Neural progenitor cell (in vitro differentiated cells): ENCODE results near the gene SCGB1C2. TPM values are rescaled to one million over a fixed set of nuclear protein-coding genes. Genes with fewer than 3 reads are reported as not detected.

Experiments
- DNase-seq: peaks from one replicate; pipeline ENCODE4 v3.0.0-alpha.2; 2016; ENCODE audit warnings: low spot score
- H2AFZ ChIP-seq: fragments of 200-600 bp; sonication (generic); replicated peaks from 2 replicates; pipeline ENCODE4 v1.6.1; 2016; ENCODE audit warnings: antibody characterized with exemption
- H3F3A ChIP-seq: fragments of 200-600 bp; sonication (generic); 2 replicates; pipeline ENCODE4 v1.6.1; 2016; ENCODE audit warnings: antibody characterized with exemption, low read depth
- H3K27ac ChIP-seq: fragments of 200-600 bp; sonication (generic); 2 replicates; pipeline ENCODE4 v1.5.1; 2016; ENCODE audit warnings: mild to moderate bottlenecking
- H3K27me3 ChIP-seq: fragments of 200-600 bp; sonication (generic); 2 replicates; pipeline ENCODE4 v1.6.1; 2016; ENCODE audit warnings: mild to moderate bottlenecking, moderate library complexity
- H3K36me3 ChIP-seq: fragments of 200-600 bp; sonication (generic); 2 replicates; pipeline ENCODE4 v1.5.1; 2016
- H3K4me1 ChIP-seq: fragments of 200-600 bp; sonication (generic); 2 replicates; pipeline ENCODE4 v1.6.1; 2016; ENCODE audit warnings: mixed run types
- H3K4me2 ChIP-seq: fragments of 200-600 bp; sonication (generic); 2 replicates; pipeline ENCODE4 v1.6.1; 2016
- H3K4me3 ChIP-seq: fragments of 200-600 bp; sonication (generic); 2 replicates; pipeline ENCODE4 v1.5.1; 2016
- H3K79me2 ChIP-seq: fragments of 200-600 bp; sonication (generic); 2 replicates; pipeline ENCODE4 v1.6.1; 2016; ENCODE audit warnings: low read depth
- H3K9ac ChIP-seq: fragments of 200-600 bp; sonication (generic); 2 replicates; pipeline ENCODE4 v1.6.1; 2016
- H3K9me3 ChIP-seq: fragments of 200-600 bp; sonication (generic); 2 replicates; pipeline ENCODE4 v1.5.1; 2016; ENCODE audit warnings: low read depth
- H4K20me1 ChIP-seq: fragments of 200-600 bp; sonication (generic); 2 replicates; pipeline ENCODE4 v1.6.1; 2016; ENCODE audit warnings: low read depth
- H3K27ac Mint-ChIP-seq: 3 replicates; pipeline ENCODE4 v1.8.0; 2021; ENCODE audit warnings: mixed read lengths
- H3K27me3 Mint-ChIP-seq: 2 replicates; pipeline ENCODE4 v1.8.0; 2022; ENCODE audit warnings: low read depth, mild to moderate bottlenecking, inconsistent platforms, moderate library complexity, mixed read lengths; ENCODE audit not compliant: insufficient read depth
- H3K36me3 Mint-ChIP-seq: 3 replicates; pipeline ENCODE4 v1.8.0; 2021; ENCODE audit warnings: mixed read lengths
- H3K4me1 Mint-ChIP-seq: 3 replicates; pipeline ENCODE4 v1.8.0; 2021; ENCODE audit warnings: mixed read lengths
- H3K4me3 Mint-ChIP-seq: 3 replicates; pipeline ENCODE4 v1.8.0; 2021; ENCODE audit warnings: mild to moderate bottlenecking, moderate library complexity, mixed read lengths
- H3K9me3 Mint-ChIP-seq: 3 replicates; pipeline ENCODE4 v1.8.0; 2020; ENCODE audit warnings: mixed read lengths
- CTCF ChIP-seq: fragments of 200-600 bp; sonication (generic); IDR thresholded peaks from 2 replicates; pipeline ENCODE4 v1.5.1; 2017; ENCODE audit warnings: antibody characterized with exemption, mild to moderate bottlenecking
- EZH2 ChIP-seq: fragments of 200-600 bp; sonication (generic); IDR thresholded peaks from 2 replicates; pipeline ENCODE4 v1.6.1; 2017; ENCODE audit warnings: antibody characterized with exemption, mild to moderate bottlenecking, moderate library complexity
- EZH2phosphoT487 ChIP-seq: fragments of 200-600 bp; sonication (generic); IDR thresholded peaks from 2 replicates; pipeline ENCODE4 v1.6.1; 2017; ENCODE audit warnings: antibody characterized with exemption
- total RNA-seq: library from RNA; depleted of rRNA; stranded (reverse); fragments of >200 nt; gene quantifications from 2 replicates; pipeline ENCODE4 v1.2.3, GENCODE V29; 2015; ENCODE audit warnings: low replicate concordance

The SCGB1C2 gene
- total RNA-seq, 1 donor from 2014 or later = not detected

DNA sequence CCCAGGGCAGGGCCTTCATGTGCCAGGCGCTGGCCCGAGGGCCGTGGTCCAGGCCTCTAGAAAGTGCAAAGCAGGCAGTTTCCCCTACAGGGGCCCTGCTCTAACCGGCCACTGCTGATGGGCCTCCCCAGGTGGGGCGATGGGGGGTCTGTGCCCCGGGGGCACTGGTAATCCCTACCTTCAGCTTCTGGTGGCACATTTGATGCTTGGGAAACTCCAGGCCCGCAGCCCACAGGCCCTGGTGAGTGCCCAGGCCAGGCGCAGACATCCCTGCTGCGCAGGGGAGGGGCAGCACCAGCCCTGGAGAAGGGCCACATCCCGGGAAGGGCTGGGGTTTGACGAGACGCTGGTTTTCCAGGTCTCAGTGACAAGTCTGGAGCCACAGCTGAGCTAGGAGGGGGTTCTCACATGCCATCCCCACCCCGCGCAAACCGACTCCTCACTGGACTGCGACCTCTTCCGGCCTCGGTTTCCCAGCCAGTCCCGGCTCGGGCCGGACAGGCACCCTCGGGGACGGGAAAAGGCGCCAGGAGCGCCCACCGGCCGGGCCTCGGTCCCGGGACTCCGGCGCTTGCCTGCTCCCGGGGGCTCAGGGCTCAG, 42.5 kb downstream of the SCGB1C2 start:
- Histone ChIP-seq H3F3A (peaks cover 3% of the 10 kb centered on the region), H3K9me3 (no peaks in the 10 kb centered on the region), H3K79me2 (no peaks in the 10 kb centered on the region), H3K4me1 (peaks cover 12% of the 10 kb centered on the region), H3K4me2 (peak overlapping the region; percentile 89), H2AFZ (peak overlapping the region; percentile 77), H3K4me3 (peak overlapping the region; percentile 52), H4K20me1 (peaks cover 13% of the 10 kb centered on the region), H3K27ac (no peak overlapping the region), H3K9ac (no peak overlapping the region), H3K36me3 (no peaks in the 10 kb centered on the region), H3K27me3 (peaks cover 84% of the 10 kb centered on the region)
- peak; percentile 44 for DNase-seq
- peaks cover 15% of the 10 kb centered on the region for H3K4me1 Mint-ChIP-seq
- no peak for TF ChIP-seq EZH2phosphoT487
- no peak for TF ChIP-seq CTCF
- no peak for TF ChIP-seq EZH2
- H3K9me3 Mint-ChIP-seq = peaks cover 4% of the 10 kb centered on the region
- H3K36me3 Mint-ChIP-seq = peaks cover 2% of the 10 kb centered on the region
- H3K27me3 Mint-ChIP-seq = peaks cover 54% of the 10 kb centered on the region
- H3K27ac Mint-ChIP-seq = no peak overlapping the region
- H3K4me3 Mint-ChIP-seq = no peak overlapping the region

- peaks cover 5% of the 10 kb centered on the region for H3F3A ChIP-seq
- H3K4me3 Mint-ChIP-seq = no peak overlapping the region
- H3K36me3 Mint-ChIP-seq = peaks cover 2% of the 10 kb centered on the region
- no peaks in the 10 kb centered on the region for H3K9me3 ChIP-seq
- peaks cover 4% of the 10 kb centered on the region for H3K9me3 Mint-ChIP-seq
- H3K79me2 ChIP-seq = no peaks in the 10 kb centered on the region
- H3K4me3 ChIP-seq = peak overlapping the region; percentile 52
- H3K27me3 ChIP-seq = peaks cover 88% of the 10 kb centered on the region
- no peak overlapping the region for H3K27ac Mint-ChIP-seq
- no peaks in the 10 kb centered on the region for H3K36me3 ChIP-seq
- peak; percentile 98 for TF ChIP-seq EZH2
- peak; percentile 97 for TF ChIP-seq EZH2phosphoT487
- TF ChIP-seq CTCF = no peak
- H3K9ac ChIP-seq = no peak overlapping the region
- peaks cover 16% of the 10 kb centered on the region for H3K4me1 ChIP-seq
- H4K20me1 ChIP-seq = peaks cover 13% of the 10 kb centered on the region
- H3K27me3 Mint-ChIP-seq = peaks cover 56% of the 10 kb centered on the region
- H3K4me1 Mint-ChIP-seq = peaks cover 15% of the 10 kb centered on the region
- H2AFZ ChIP-seq = peak overlapping the region; percentile 77
- H3K27ac ChIP-seq = no peak overlapping the region
- peak; percentile 69 for DNase-seq
- peak overlapping the region; percentile 89 for H3K4me2 ChIP-seq
Observed at GRCh38 chr17:180381-181244, 43.2 kb downstream of the SCGB1C2 start.

DNA sequence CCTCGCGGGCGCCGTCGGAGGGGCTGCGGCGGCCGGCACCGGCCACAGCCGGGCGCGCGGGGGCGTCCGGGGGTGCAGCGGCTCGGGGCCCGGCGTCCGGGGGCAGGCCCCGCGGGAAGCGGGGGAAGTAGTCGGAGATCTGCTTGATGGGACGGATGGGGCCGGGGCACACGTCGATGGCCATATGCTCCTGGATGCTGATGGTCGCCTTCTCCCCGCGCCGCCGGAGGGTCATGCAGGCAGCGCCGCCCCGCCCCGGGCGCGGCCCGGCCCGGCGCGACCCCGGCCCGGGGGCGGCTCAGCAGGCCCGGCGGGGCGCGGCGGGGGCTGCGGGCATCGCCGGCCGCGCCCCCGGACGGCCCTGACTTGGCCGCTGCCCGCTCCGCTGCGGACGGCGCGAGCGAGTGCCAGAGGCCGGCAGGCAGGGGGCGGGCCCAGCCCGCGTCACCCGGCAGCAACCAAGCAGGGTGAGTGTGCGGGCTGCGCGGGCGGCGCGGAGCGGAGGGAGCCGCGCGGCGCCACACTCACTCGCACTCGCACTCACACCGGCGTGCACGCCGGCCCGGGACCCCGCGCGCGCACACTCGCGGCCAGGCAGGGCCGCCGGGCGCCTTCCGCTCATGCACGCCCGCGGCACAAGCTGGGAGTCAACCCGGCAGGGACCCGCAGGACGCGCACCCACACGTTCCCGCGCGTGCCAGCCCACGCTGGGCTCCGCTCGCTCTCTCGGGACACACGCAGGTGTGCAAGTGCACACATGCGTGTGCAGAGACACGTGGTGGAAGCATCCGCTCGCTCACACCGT, 44.1 kb downstream of the SCGB1C2 start, which contains the start of gene DOC2B:
Gene DOC2B, minus strand, starts transcription at position 406 of the 805 bp plus-strand sequence. Its CDS starts 171 bp downstream, at position 235.
- Mint-ChIP-seq H3K4me1 (peaks cover 15% of the 10 kb centered on the region), H3K36me3 (peaks cover 2% of the 10 kb centered on the region), H3K9me3 (peaks cover 4% of the 10 kb centered on the region), H3K27me3 (peaks cover 55% of the 10 kb centered on the region), H3K27ac (peak within 1 kb of the TSS; percentile 81), H3K4me3 (peak within 1 kb of the TSS; percentile 83)
- Histone ChIP-seq H4K20me1 (peaks cover 13% of the 10 kb centered on the region), H2AFZ (peak within 1 kb of the TSS; percentile 77), H3K9me3 (no peaks in the 10 kb centered on the region), H3K36me3 (no peaks in the 10 kb centered on the region), H3K27me3 (peaks cover 88% of the 10 kb centered on the region), H3K4me1 (peaks cover 25% of the 10 kb centered on the region), H3K27ac (no peak within 1 kb of the TSS), H3K4me3 (peak within 1 kb of the TSS; percentile 52), H3K4me2 (peak within 1 kb of the TSS; percentile 89), H3K79me2 (no peaks in the 10 kb centered on the region), H3F3A (peaks cover 12% of the 10 kb centered on the region), H3K9ac (no peak within 1 kb of the TSS)
- DNase-seq = peak; percentile 83
- TF ChIP-seq CTCF (no peak), EZH2phosphoT487 (no peak)
